ENCODE measurements around the gene NR1H3. TPM values are rescaled to one million over a fixed set of nuclear protein-coding genes. Genes with fewer than 3 reads are reported as not detected.

NR1H3 gene
- total and polyA plus RNA-seq, 7 donors, result 3.9 to 12.6 (median 6.2) TPM

- H3K4me1 ChIP-seq, result peaks cover 8% of the 10 kb centered on the region
- ATAC-seq, result peak; percentile 50 to 62 (median 62)
- no peaks in the 10 kb centered on the region for H3K27me3 ChIP-seq (ENCODE audit: insufficient read depth in 3 of 3, low read length in 2 of 3)
- peaks cover 0 to 8% of the 10 kb centered on the region in 2 donors for H3K36me3 ChIP-seq (ENCODE audit: insufficient read depth in 1 of 2, low read depth in 1 of 2)
- TF ChIP-seq CTCF (IDR thresholded peaks at IDR 0.05), result peak; percentile 68
- peak overlapping the region; percentile 55 for H3K4me3 ChIP-seq
- intact Hi-C loops (cut with DNase I), result loop anchor here (1.0 to 5.0 kb wide), 3 partner anchors 82 to 98 kb away; partner anchors contain the start of gene ARFGAP2 (in 1 of the 2)
- H3K27ac ChIP-seq, result peak overlapping the region; percentile 9
- H3K9me3 ChIP-seq, result no peaks in the 10 kb centered on the region
- DNase-seq, result peak in 1 of 2 donors; percentile 54
- WGBS, 3 donors, result 44 to 57% (median 46%) methylated on average over 10 of the region's 10 CpGs
Measured at GRCh38 chr11:47259232-47259977, 1.6 kb downstream of the NR1H3 start.

GRCh38 chr11:47260366-47260765, 2.6 kb downstream of the NR1H3 start:
- ATAC-seq, result no peak

GRCh38 chr11:47261291-47261800, 3.5 kb downstream of the NR1H3 start:
- Histone ChIP-seq H3K27me3 (ENCODE audit: insufficient read depth in 3 of 3, low read length in 2 of 3) (no peaks in the 10 kb centered on the region), H3K27ac (no peak overlapping the region), H3K36me3 (ENCODE audit: insufficient read depth in 1 of 2, low read depth in 1 of 2) (peaks cover 0 to 13% of the 10 kb centered on the region in 2 donors), H3K9me3 (no peaks in the 10 kb centered on the region), H3K4me3 (no peak overlapping the region), H3K4me1 (no peaks in the 10 kb centered on the region)
- intact Hi-C loops (cut with DNase I), result loop anchor here in 1 of 2 donors (10.0 kb wide), 1 partner anchor 367 kb away; no protein-coding TSS in a partner anchor
- no peak for TF ChIP-seq CTCF (IDR thresholded peaks at IDR 0.05)
- 84 to 90% (median 85%) methylated on average over 22 of the region's 22 CpGs for WGBS, 3 donors
- no peak for ATAC-seq
- peak in 1 of 2 donors; percentile 40 for DNase-seq

More at GRCh38 chr11:47260366-47260765, 2.6 kb downstream of the NR1H3 start:
- WGBS, 3 donors, result 91 to 93% (median 92%) methylated on average over 19 of the region's 19 CpGs
- Histone ChIP-seq H3K4me3 (no peak overlapping the region), H3K27me3 (ENCODE audit: insufficient read depth in 3 of 3, low read length in 2 of 3) (no peaks in the 10 kb centered on the region), H3K4me1 (peaks cover 8% of the 10 kb centered on the region), H3K27ac (no peak overlapping the region), H3K36me3 (ENCODE audit: insufficient read depth in 1 of 2, low read depth in 1 of 2) (peaks cover 0 to 8% of the 10 kb centered on the region in 2 donors), H3K9me3 (no peaks in the 10 kb centered on the region)
- DNase-seq, result peak in 1 of 2 donors; percentile 43
- TF ChIP-seq CTCF (IDR thresholded peaks at IDR 0.05), result no peak
- intact Hi-C loops (cut with DNase I), result loop anchor here in 1 of 2 donors (10.0 kb wide), 1 partner anchor 366 kb away; no protein-coding TSS in a partner anchor

GRCh38 chr11:47264119-47264518, 6.3 kb downstream of the NR1H3 start:
- intact Hi-C loops (cut with DNase I), result loop anchor here in 1 of 2 donors (10.0 kb wide), 1 partner anchor 369 kb away; no protein-coding TSS in a partner anchor
- no peaks in the 10 kb centered on the region for H3K9me3 ChIP-seq
- WGBS, 3 donors, result 86 to 93% (median 90%) methylated on average over 6 of the region's 6 CpGs

More at GRCh38 chr11:47264119-47264518, 6.3 kb downstream of the NR1H3 start:
- DNase-seq (no peak), ATAC-seq (no peak)
- H3K4me3 ChIP-seq, result no peak overlapping the region
- no peaks in the 10 kb centered on the region for H3K27me3 ChIP-seq (ENCODE audit: insufficient read depth in 3 of 3, low read length in 2 of 3)
- H3K27ac ChIP-seq, result no peak overlapping the region
- H3K36me3 ChIP-seq (ENCODE audit: insufficient read depth in 1 of 2, low read depth in 1 of 2), result peaks cover 0 to 14% of the 10 kb centered on the region in 2 donors
- no peak for TF ChIP-seq CTCF (IDR thresholded peaks at IDR 0.05)
- H3K4me1 ChIP-seq, result peaks cover 8% of the 10 kb centered on the region
